GM19455 (cell line): ENCODE results near the gene GTPBP1.

Experiments
- ATAC-seq: cut with Tn5 transposase; IDR thresholded peaks from one replicate; pipeline ENCODE4 v1.9.1; 2021; ENCODE audit not compliant: unreplicated experiment

The GTPBP1 gene

DNA sequence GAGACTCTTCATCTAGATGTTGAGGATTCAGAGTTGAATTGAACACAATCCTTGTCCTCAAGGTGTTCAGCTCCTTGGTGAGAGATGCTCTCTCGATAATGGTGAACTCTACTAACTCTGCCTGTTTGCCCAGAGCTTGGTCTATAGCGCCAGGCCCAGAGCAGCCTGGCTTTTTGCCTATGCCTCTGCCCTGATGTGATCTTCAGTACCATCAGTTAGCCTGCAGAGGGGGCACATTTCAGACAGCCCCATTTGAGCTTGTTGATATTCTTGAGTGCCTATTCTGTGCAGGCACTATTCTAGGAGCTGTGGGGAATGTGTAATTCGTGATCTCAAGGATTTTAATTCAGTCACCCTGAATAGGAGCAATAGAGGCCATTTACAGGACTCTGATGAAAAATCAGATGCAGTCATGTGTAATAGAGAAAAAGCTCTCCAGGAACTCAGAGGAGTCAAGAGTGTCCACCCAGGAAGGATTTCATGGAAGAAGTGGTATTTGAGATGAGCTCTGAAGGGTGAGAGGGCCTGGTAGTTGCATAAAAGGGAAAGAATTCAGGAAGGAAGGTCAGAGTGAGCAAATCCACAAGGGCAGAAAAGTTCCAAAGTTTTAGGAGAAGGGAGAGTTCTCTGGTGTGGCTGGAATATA lies 19.3 kb downstream of the GTPBP1 start:
- ATAC-seq: no peak

- no peak for ATAC-seq
Observed at GRCh38 chr22:38725900-38726655, 20.3 kb downstream of the GTPBP1 start.

DNA sequence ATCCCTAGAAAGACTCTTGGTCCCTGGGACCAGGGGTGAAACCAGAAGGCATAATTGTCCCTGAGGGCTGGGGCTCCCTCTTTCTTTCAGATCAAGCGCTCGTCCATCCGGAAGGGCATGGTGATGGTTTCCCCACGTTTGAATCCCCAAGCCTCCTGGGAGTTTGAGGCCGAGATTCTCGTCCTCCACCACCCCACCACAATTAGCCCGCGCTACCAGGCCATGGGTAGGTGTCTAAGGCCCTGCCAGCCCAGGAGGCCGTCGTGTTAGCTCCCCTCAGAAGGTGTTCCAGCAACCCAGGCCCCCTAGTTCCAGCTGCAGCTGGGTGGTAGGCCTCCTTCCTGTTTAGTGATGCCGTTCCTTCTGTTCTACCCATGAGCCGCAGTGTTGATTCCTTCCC lies 21.4 kb downstream of the GTPBP1 start:
- ATAC-seq: no peak

- no peak for ATAC-seq
Observed at GRCh38 chr22:38727530-38728451, 22.0 kb downstream of the GTPBP1 start.

DNA sequence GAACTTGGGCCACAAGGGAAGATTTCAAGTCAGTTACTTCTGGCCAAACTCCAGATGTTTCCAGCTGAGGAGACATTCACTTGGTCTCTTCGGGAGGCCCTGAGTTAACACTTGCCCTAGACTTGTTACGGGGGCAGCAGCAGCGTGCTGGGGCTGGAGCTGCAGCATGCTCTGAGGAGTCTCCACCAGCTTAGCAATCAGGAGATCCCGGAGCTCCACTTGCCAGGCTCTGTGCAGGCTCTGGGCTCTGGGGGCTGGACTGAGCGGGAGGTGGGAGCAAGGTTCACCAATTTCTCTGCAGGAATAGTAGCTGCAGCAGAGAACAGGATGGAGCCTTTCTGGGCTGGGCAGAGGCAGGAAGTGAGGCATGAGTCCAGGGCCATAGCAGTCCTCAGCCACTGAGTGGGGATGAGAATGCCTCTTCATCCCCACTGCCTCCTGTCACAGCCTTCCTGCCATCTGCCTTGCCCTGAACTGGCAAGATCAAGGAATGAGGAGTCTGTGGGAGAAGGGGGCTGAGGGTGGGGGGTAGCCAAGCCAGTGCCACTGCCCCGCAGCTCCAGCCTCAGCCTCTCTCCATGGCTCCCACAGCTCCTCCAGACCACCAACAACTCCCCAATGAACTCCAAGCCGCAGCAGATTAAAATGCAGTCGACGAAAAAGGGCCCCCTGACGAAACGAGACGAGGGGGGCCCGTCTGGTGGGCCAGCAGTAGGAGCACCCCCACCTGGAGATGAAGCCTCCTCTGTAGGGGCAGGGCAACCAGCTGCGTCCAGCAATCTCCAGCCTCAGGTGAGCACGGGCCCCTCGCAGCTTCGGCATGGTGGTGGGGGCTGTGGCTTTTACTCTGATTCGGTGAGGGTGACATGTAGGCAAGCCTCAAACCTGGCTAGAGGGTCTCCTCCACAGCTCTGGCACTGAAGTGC lies 23.4 kb downstream of the GTPBP1 start:
- no peak for ATAC-seq

GRCh38 chr22:38729946-38730345 lies 24.2 kb downstream of the GTPBP1 start:
- ATAC-seq: no peak

DNA sequence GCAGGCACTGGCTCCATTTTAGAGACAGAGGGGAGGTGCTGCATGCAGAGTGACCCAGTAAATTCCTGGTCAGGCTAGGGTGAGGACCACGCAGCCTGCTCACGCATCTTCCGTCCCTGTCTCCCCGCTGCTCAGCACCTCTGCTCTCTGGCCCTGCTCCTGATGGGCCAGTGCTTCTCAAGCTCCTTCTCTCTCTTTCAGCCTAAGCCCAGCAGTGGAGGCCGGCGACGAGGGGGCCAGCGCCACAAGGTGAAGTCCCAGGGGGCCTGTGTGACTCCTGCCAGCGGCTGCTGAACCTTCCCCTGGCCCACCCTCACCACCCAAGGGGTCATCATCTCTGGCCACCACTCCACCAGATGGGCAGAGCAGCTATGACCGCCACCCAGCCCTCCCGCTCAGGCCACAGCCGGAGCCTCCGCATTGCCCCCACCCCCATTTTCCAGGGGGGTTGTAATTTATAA lies 24.7 kb downstream of the GTPBP1 start:
- no peak for ATAC-seq

DNA sequence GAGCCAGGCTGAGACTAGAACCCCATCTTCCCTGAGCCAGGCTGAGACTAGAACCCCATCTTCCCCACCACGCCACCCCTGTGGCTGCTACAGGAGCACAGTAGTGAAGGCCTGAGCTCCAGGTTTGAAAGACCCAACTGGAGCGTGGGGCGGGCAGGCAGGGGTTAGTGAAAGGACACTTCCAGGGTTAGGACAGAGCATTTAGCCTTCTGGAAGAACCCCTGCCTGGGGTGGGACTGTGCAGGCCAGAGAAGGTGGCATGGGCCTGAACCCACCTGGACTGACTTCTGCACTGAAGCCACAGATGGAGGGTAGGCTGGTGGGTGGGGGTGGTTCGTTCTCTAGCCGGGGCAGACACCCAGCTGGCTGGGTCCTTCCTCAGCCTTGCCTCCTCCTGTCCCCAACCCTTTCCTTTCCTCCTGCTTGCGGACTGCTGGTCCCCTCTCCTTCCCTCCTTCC lies 26.0 kb downstream of the GTPBP1 start:
- no peak for ATAC-seq

DNA sequence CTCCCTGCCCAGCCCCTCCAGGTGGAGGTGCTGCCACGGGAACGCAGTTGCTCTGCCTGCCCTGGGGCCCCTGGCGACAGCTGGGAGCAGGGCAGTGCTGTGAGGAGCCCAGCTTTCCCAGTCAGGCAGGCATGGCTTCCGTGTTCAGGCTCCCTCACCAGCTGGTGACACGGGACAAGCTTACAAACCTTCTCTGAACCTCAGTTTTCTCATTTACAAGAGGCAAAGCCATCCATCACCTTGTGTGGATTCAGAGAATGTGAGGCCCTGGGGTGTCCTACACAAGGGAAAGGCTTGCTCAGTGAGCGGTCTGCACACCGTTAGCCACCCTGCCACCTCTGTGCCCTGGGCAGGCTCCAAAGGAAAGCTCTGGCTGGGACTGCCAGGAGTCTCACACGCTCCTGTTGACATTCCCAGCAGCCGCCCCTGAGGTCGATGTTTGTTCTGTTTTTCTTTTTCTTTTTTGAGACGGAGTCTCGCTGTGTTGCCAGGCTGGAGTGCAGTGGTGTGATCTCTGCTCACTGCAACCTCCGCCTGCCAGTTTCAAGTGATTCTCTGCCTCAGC lies 26.6 kb downstream of the GTPBP1 start:
- no peak for ATAC-seq

- no peak for ATAC-seq
Observed at GRCh38 chr22:38733329-38733723, 27.6 kb downstream of the GTPBP1 start.

DNA sequence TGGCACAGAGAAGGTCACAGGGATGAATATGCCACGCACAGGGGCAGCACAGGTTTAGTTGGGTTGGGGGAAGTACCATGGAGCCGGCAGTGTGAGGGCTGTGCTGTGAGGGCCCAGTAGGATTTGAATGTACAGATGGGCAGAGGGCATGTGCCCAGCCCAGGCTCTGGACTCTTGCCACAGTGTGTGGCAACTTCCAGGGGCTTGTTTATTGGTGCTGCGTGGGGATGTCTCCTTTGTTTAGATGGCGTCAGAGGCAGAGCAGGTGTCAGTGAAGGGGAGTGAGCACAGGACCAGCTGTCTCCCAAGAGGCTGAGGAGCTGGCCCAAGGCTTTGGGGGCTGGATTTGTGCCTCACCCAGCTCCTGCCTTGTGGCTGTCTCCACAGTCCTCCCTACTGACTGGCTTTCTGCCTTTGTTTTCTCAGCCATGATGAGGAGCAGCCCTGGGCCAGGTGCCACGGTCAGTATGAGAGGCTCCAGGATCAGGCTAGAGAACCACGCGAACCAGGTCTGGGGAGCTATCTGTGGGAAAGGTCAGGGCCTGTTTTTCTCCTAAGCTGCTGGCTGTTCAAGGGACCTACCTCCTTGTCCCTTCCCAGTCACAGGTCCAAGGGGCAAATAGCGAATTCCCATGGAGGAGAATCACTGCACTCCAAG lies 28.1 kb downstream of the GTPBP1 start:
- ATAC-seq: no peak

- no peak for ATAC-seq
Observed at GRCh38 chr22:38734421-38735100, 28.8 kb downstream of the GTPBP1 start.

- no peak for ATAC-seq
Observed at GRCh38 chr22:38735126-38735464, 29.4 kb downstream of the GTPBP1 start.

GRCh38 chr22:38735465-38736256 lies 29.9 kb downstream of the GTPBP1 start:
- ATAC-seq: no peak

DNA sequence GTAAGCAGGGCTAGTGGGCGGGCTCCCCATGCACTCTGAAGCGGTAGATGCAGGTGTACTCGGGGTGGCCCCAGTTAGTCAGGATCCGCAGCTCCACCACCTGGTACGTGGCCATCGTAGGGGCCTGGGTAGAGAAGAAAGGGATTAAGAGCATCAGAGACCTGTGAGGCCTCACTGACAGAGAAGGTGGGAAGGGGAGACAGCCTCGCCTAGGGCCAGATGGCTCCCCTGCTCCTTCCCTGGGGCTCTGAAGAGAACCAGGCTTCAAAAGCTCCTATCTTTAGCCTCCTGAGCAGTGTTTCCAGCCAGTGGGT lies 30.5 kb downstream of the GTPBP1 start:
- ATAC-seq: no peak

GRCh38 chr22:38737302-38738060 lies 31.7 kb downstream of the GTPBP1 start:
- no peak for ATAC-seq

- ATAC-seq: no peak
Observed at GRCh38 chr22:38738475-38739070, 32.8 kb downstream of the GTPBP1 start.
